K562 (cell line): Measurements from ENCODE around the gene ANO10. TPM values are rescaled to one million over a fixed set of nuclear protein-coding genes. Genes with fewer than 3 reads are reported as not detected.

ENCODE experiments used
- ATAC-seq: fragments of 200-7000 bp; cut with Tn5 transposase; 3 replicates; pipeline ENCODE4 v1.9.1; 2020; ENCODE audit warnings: moderate library complexity
- BruUV-seq: library from RNA; stranded (reverse); fragments of 400-500 nt; replicated peaks from 2 replicates; lab custom pipeline; 2021; lab: Mats Ljungman, UMichigan
- CTCF ChIA-PET: fragments of 300-600 bp; formaldehyde crosslinking; extraction: SDS; loops from one replicate; lab custom pipeline; 2021; ENCODE audit warnings: low intra/inter-chr PET ratio; lab: Yijun Ruan, JAX
- POLR2A ChIA-PET: fragments of 300-600, 350-650 bp; sonication (Branson Sonifier 250); formaldehyde crosslinking; extraction: SDS; loops from one replicate; lab custom pipeline; 2021; ENCODE audit warnings: antibody characterized with exemption, inconsistent platforms; lab: Yijun Ruan, JAX
- DNase-seq, 4 experiments: peaks; one replicate each; pipeline versions ENCODE4 v3.0.0 to v3.0.0-alpha.2; 2011 to 2018; ENCODE audit warnings: low spot score in 3 of 4, mixed read lengths in 3 of 4; ENCODE audit errors: extremely low read depth in 1 of 4
- FAIRE-seq: peaks from 2 replicates; lab custom pipeline; 2011; peaks lifted over from hg19 to GRCh38; lab: Jason Lieb, UNC
- H2AFZ ChIP-seq: 2 replicates; pipeline ENCODE4 v1.6.0; 2011; ENCODE audit warnings: low read depth, low read length, control low read depth, inconsistent platforms
- H3K27ac ChIP-seq: fragments of 200-600 bp; 3 replicates; pipeline ENCODE4 v1.8.0; 2011; ENCODE audit warnings: low read depth, mild to moderate bottlenecking, control low read depth, inconsistent platforms, low read length, moderate library complexity, mixed read lengths; ENCODE audit errors: extremely low read depth
- H3K27me3 ChIP-seq, 2 experiments: fragments of 300-600 bp in 1 of 2; 2 replicates in 1 of 2; 3 replicates in 1 of 2; pipeline versions ENCODE4 v1.6.0 to v1.8.0; 2011; ENCODE audit warnings: inconsistent platforms in 2 of 2, low read length in 2 of 2, mild to moderate bottlenecking in 1 of 2, mixed read lengths in 1 of 2, moderate library complexity in 1 of 2; ENCODE audit not compliant: control insufficient read depth in 2 of 2, insufficient read depth in 2 of 2
- H3K36me3 ChIP-seq: fragments of 300-600 bp; 3 replicates; pipeline ENCODE4 v1.8.0; 2011; ENCODE audit warnings: mild to moderate bottlenecking, low read length, inconsistent platforms; ENCODE audit not compliant: control insufficient read depth, insufficient read depth
- H3K4me1 ChIP-seq, 2 experiments: fragments of 200-600 bp in 1 of 2; replicated peaks in 1 of 2; 2 replicates in 1 of 2; 3 replicates in 1 of 2; pipeline versions ENCODE4 v1.5.1 to v1.8.0; 2011; ENCODE audit warnings: inconsistent platforms in 2 of 2, low read length in 2 of 2, mild to moderate bottlenecking in 1 of 2, mixed read lengths in 1 of 2, moderate library complexity in 1 of 2; ENCODE audit not compliant: control insufficient read depth in 2 of 2, insufficient read depth in 2 of 2
- H3K4me2 ChIP-seq: 2 replicates; pipeline ENCODE4 v1.6.1; 2011; ENCODE audit warnings: low read length, control low read depth, inconsistent platforms, mixed read lengths; ENCODE audit not compliant: insufficient read depth
- H3K4me3 ChIP-seq: fragments of 200-600 bp; sonication (generic), shearing (Covaris generic); 2 replicates; pipeline ENCODE4 v1.5.1; 2016; ENCODE audit warnings: control low read depth, inconsistent platforms
- H3K79me2 ChIP-seq: fragments of 200-600 bp; 3 replicates; pipeline ENCODE4 v1.8.0; 2011; ENCODE audit warnings: low read length, inconsistent platforms; ENCODE audit not compliant: control insufficient read depth, insufficient read depth
- H3K9ac ChIP-seq, 2 experiments: 2 replicates each; pipeline versions ENCODE4 v1.6.0 to v1.6.1; 2011; ENCODE audit warnings: low read depth in 2 of 2, low read length in 2 of 2, control low read depth in 1 of 2, inconsistent platforms in 1 of 2, mild to moderate bottlenecking in 1 of 2, mixed read lengths in 1 of 2; ENCODE audit not compliant: insufficient read depth in 1 of 2
- H3K9me1 ChIP-seq: one replicate; pipeline ENCODE4 v1.6.0; 2011; ENCODE audit warnings: inconsistent platforms, mild to moderate bottlenecking, low read length, moderate library complexity; ENCODE audit not compliant: control insufficient read depth, insufficient read depth
- H3K9me3 ChIP-seq: replicated peaks from 2 replicates; pipeline ENCODE4 v1.5.1; 2011; ENCODE audit warnings: low read depth, low read length, inconsistent platforms; ENCODE audit not compliant: control insufficient read depth, insufficient read depth
- H4K20me1 ChIP-seq: replicated peaks from 2 replicates; pipeline ENCODE4 v1.6.1; 2011; ENCODE audit warnings: low read length, inconsistent platforms, mixed read lengths; ENCODE audit not compliant: control insufficient read depth, insufficient read depth
- CREM ChIP-seq: IDR thresholded peaks from 2 replicates; pipeline ENCODE4 v1.6.1; 2014; ENCODE audit warnings: antibody characterized with exemption, low read depth
- CTBP1 ChIP-seq: fragments of 450-650 bp; IDR thresholded peaks from 2 replicates; pipeline ENCODE4 v1.6.1; 2016; ENCODE audit warnings: borderline replicate concordance
- CXXC5 ChIP-seq: fragments of 250-450 bp; sonication (Bioruptor Pico); IDR thresholded peaks from 2 replicates; pipeline ENCODE4 v1.8.0; 2022; ENCODE audit warnings: inconsistent platforms, mild to moderate bottlenecking, moderate library complexity
- FOXJ3 ChIP-seq: sonication (generic); formaldehyde crosslinking; IDR thresholded peaks from 2 replicates; pipeline ENCODE4 v1.4.0; 2020; ENCODE audit warnings: mild to moderate bottlenecking, missing genetic modification reagents
- GABPB1 ChIP-seq: sonication (generic); formaldehyde crosslinking; IDR thresholded peaks from 2 replicates; pipeline ENCODE4 v1.8.0; 2022; ENCODE audit warnings: mild to moderate bottlenecking, missing genetic modification reagents
- IRF2 ChIP-seq: sonication (generic); formaldehyde crosslinking; IDR thresholded peaks from 2 replicates; pipeline ENCODE4 v1.8.1; 2022; ENCODE audit warnings: mild to moderate bottlenecking, missing genetic modification reagents
- JUNB ChIP-seq: fragments of 450-650 bp; formaldehyde crosslinking; conservative IDR thresholded peaks from 2 replicates; pipeline ENCODE4 v1.4.0; 2020; ENCODE audit warnings: mild to moderate bottlenecking
- NFE2L1 ChIP-seq: fragments of 450-650 bp; IDR thresholded peaks from 2 replicates; pipeline ENCODE4 v1.6.1; 2016; ENCODE audit warnings: missing genetic modification characterization, low read depth, mild to moderate bottlenecking, missing compliant biosample characterization, moderate library complexity, borderline replicate concordance
- PURB ChIP-seq: sonication (generic); formaldehyde crosslinking; IDR thresholded peaks from 2 replicates; pipeline ENCODE4 v1.9.0; 2021; ENCODE audit warnings: low read depth, mild to moderate bottlenecking, missing genetic modification reagents
- RHOXF2B ChIP-seq: fragments of 250-450 bp; sonication (Bioruptor Pico); conservative IDR thresholded peaks from 2 replicates; pipeline ENCODE4 v1.5.1; 2021
- SMARCB1 ChIP-seq: IDR thresholded peaks from 2 replicates; pipeline ENCODE4 v1.6.1; 2011; ENCODE audit warnings: improper control_type of control experiment, low read depth; ENCODE audit not compliant: insufficient read length
- SP2 ChIP-seq: IDR thresholded peaks from 2 replicates; pipeline ENCODE4 v1.6.1; 2011; ENCODE audit warnings: mild to moderate bottlenecking, low read depth, low read length, moderate library complexity; ENCODE audit not compliant: poor library complexity, severe bottlenecking; ENCODE audit errors: extremely low read depth
- SRSF1 ChIP-seq: fragments of 200-400 bp; formaldehyde crosslinking; IDR thresholded peaks from 2 replicates; pipeline ENCODE4 v1.6.1; 2017; ENCODE audit warnings: mild to moderate bottlenecking, low read depth, low read length, moderate library complexity
- WGBS: fragments of 100-300 bp; shearing (Covaris generic); methylation state at CpG from one replicate; pipeline ENCODE4 v1.1.6; 2016; ENCODE audit warnings: low coverage, mixed read lengths; ENCODE audit not compliant: insufficient coverage; ENCODE audit errors: missing lambda C conversion rate; 5-methylcytosine and 5-hydroxymethylcytosine counted together
- in situ Hi-C: fragments of 300-500 bp; cut with MboI; formaldehyde crosslinking; loops from 4 replicates; pipeline ENCODE4 v1.15.0; 2018; ENCODE audit warnings: inconsistent platforms, mixed read lengths
- intact Hi-C: fragments of 100-400 bp; cut with micrococcal nuclease; formaldehyde crosslinking; loops from 2 replicates; pipeline ENCODE4 v1.14.2; 2022
- polyA plus RNA-seq, 8 experiments: library from polyadenylated mRNA; depleted of rRNA in 4 of 8; stranded (reverse) in 5 of 8; unstranded in 3 of 8; fragments of >200 nt; fragmentation: Nextera tagmentation in 2 of 8; fragmentation: Illumina TruSeq in 1 of 8; extraction: Ambion mirVana in 2 of 8; extraction: Trizol in 1 of 8; gene quantifications; 2 replicates each; pipeline versions ENCODE4 v1.2.1 to v1.2.3, GENCODE V29; 2011 to 2014; ENCODE audit warnings: inconsistent platforms in 1 of 8, missing spikeins in 1 of 8
- total RNA-seq, 7 experiments: library from RNA; depleted of rRNA in 6 of 7; stranded (reverse); fragments of >200 nt in 6 of 7; fragmentation: Illumina TruSeq in 2 of 7; extraction: Trizol in 2 of 7; gene quantifications; 2 replicates each; pipeline versions ENCODE4 v1.2.1 to v1.2.3, GENCODE V29; 2011 to 2021; ENCODE audit warnings: low replicate concordance in 1 of 7
- TF ChIP-seq, protein P1 (sequence below): fragments of 250-450 bp; sonication (Bioruptor Pico); IDR thresholded peaks from 2 replicates; pipeline ENCODE4 v1.5.0; 2020; ENCODE audit warnings: mild to moderate bottlenecking, borderline replicate concordance
- TF ChIP-seq, protein P2 (sequence below): fragments of 450-650 bp; IDR thresholded peaks from 2 replicates; pipeline ENCODE4 v1.6.1; 2016; ENCODE audit warnings: missing biosample characterization, missing genetic modification characterization
- TF ChIP-seq, protein P3 (sequence below): fragments of 200-800 bp; sonication (Bioruptor generic); IDR thresholded peaks from 2 replicates; pipeline ENCODE4 v1.6.1; 2017; ENCODE audit warnings: missing genetic modification characterization, missing compliant biosample characterization

The ANO10 gene
- total and polyA plus RNA-seq, 9 of the 15 experiments (the other 6 are each of a cell fraction or from before 2014, with no cell fraction given), result 6.4 to 46.0 (median 32.3) TPM

DNA sequence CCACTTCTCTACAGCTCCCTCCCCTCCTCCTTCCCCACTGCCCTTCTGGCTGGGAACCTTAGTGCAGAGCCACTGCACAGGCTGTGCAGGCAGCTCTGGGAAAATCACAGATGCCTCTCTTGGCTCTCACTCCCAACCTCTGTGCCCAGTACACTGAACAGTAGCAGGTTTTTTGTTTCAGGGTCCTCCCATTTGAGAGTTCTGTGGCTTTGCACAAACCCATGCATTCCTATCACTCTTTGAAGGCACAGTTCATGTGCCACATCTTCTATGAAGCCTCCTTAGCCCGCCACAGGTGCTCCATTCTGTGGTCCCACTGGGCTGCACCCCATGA, 231.6 kb downstream of the ANO10 start (continued):
- TF ChIP-seq GABPB1 (CRISPR knock-in tag) (no peak), SRSF1 (no peak)

DNA sequence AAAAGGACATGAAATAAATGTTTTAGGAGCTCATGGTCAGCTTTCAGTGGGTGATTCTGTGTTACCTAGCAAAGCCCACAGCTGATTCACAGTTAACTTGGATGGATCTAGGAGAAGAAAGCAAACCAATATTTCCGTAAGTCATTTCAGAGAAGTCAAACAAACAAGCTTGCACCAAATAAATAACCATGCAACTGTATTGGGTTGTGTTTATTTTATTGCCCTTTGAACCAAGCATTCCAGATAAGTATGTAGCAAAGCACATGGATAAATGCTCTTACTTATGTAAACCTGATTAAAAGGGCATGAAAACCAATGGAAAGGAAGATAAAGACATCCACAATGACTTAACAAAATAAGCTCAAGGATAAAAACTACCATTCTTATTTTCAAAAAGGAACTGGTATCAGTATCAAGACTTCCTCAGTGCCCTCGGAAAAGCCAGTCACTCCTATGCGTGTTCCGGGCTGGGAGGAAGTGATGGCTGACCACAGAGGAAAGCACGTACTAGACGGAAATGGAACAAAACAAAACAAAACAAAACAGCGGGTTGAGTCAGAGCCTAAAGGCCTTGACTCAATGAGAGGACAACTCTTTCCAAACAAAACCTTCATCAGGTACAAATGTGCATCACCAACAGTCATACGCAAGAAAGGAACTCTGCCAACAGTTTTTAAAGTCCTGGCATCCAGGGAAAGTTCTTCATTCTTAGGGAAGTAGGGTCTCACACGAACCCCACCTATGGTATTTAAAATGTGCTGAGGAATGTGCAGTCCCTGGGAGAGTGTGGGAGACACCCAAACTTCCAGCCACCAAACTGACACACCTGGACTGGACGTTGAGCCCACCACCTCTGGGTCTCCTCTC, 232.2 kb downstream of the ANO10 start:
- peak; percentile 83 for ATAC-seq
- no peaks in the 10 kb centered on the region for H3K79me2 ChIP-seq
- CTCF ChIA-PET, result no interaction called here
- H3K4me1 ChIP-seq, result peaks cover 0 to 18% of the 10 kb centered on the region in 2 experiments; a peak in 4 of 5 replicates
- H2AFZ ChIP-seq, result peak overlapping the region; percentile 41
- no peaks in the 10 kb centered on the region for H3K9me3 ChIP-seq
- H3K9ac ChIP-seq, result peak overlapping the region in 1 of 2 experiments; percentile 57; a peak in 1 of 4 replicates
- FAIRE-seq, result peak; percentile 83
- in situ Hi-C loops (no loop called here), intact Hi-C loops (no loop called here)
- H4K20me1 ChIP-seq, result no peaks in the 10 kb centered on the region
- no peak overlapping the region for H3K4me3 ChIP-seq
- H3K4me2 ChIP-seq, result peak overlapping the region; percentile 20; the same call in 1 of the 2 replicates
- no peaks in the 10 kb centered on the region for H3K9me1 ChIP-seq
- WGBS, result 23% methylated on average over 10 of the region's 10 CpGs
- POLR2A ChIA-PET, result interaction anchor here (0.6 to 2.4 kb wide), 7 partner anchors 10 to 519 kb away, joined by 3 to 11 read pairs (median 4); no protein-coding TSS in a partner anchor
- H3K36me3 ChIP-seq, result no peaks in the 10 kb centered on the region; the same call in 2 of the 3 replicates
- BruUV-seq, result no TSS peak
- peak overlapping the region; percentile 43; the same call in 1 of the 3 replicates for H3K27ac ChIP-seq
- H3K27me3 ChIP-seq, result no peaks in the 10 kb centered on the region
- DNase-seq, result peak in 2 of 4 experiments; percentile 45 to 59
- TF ChIP-seq, protein P1, sequence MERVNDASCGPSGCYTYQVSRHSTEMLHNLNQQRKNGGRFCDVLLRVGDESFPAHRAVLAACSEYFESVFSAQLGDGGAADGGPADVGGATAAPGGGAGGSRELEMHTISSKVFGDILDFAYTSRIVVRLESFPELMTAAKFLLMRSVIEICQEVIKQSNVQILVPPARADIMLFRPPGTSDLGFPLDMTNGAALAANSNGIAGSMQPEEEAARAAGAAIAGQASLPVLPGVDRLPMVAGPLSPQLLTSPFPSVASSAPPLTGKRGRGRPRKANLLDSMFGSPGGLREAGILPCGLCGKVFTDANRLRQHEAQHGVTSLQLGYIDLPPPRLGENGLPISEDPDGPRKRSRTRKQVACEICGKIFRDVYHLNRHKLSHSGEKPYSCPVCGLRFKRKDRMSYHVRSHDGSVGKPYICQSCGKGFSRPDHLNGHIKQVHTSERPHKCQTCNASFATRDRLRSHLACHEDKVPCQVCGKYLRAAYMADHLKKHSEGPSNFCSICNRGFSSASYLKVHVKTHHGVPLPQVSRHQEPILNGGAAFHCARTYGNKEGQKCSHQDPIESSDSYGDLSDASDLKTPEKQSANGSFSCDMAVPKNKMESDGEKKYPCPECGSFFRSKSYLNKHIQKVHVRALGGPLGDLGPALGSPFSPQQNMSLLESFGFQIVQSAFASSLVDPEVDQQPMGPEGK (CRISPR knock-in tag), result no peak
- TF ChIP-seq, protein P2, sequence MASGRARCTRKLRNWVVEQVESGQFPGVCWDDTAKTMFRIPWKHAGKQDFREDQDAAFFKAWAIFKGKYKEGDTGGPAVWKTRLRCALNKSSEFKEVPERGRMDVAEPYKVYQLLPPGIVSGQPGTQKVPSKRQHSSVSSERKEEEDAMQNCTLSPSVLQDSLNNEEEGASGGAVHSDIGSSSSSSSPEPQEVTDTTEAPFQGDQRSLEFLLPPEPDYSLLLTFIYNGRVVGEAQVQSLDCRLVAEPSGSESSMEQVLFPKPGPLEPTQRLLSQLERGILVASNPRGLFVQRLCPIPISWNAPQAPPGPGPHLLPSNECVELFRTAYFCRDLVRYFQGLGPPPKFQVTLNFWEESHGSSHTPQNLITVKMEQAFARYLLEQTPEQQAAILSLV (tag), result no peak
- TF ChIP-seq CXXC5, result peak; percentile 63
- no peak for TF ChIP-seq SP2
- TF ChIP-seq JUNB (CRISPR knock-in tag), result no peak
- no peak for TF ChIP-seq RHOXF2B (CRISPR knock-in tag)
- TF ChIP-seq, protein P3, sequence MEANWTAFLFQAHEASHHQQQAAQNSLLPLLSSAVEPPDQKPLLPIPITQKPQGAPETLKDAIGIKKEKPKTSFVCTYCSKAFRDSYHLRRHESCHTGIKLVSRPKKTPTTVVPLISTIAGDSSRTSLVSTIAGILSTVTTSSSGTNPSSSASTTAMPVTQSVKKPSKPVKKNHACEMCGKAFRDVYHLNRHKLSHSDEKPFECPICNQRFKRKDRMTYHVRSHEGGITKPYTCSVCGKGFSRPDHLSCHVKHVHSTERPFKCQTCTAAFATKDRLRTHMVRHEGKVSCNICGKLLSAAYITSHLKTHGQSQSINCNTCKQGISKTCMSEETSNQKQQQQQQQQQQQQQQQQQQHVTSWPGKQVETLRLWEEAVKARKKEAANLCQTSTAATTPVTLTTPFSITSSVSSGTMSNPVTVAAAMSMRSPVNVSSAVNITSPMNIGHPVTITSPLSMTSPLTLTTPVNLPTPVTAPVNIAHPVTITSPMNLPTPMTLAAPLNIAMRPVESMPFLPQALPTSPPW (CRISPR knock-in tag), result no peak
- TF ChIP-seq CTBP1, result 0 out of 2 replicates have a peak, but pooled peaks have one; percentile 26
- TF ChIP-seq SMARCB1, result no peak
- peak; percentile 63 for TF ChIP-seq CREM
- TF ChIP-seq IRF2, result no peak
- TF ChIP-seq NFE2L1, result no peak; the same call in 1 of the 2 replicates
- TF ChIP-seq FOXJ3, result no peak
- TF ChIP-seq PURB (CRISPR knock-in tag), result no peak
